ENCODE results near the gene SPAG16.

- TF ChIP-seq POLR2A (IDR thresholded peaks at IDR 0.05; ENCODE audit: low read depth, low read length) (no peak), POLR2AphosphoS5 (IDR thresholded peaks at IDR 0.05; ENCODE audit: low read depth, low read length) (no peak)
Measured at GRCh38 chr2:213279116-213279620, 5.1 kb upstream of the SPAG16 start.
